ENCODE data around the gene FUS. TPM values are rescaled to one million over a fixed set of nuclear protein-coding genes. Genes with fewer than 3 reads are reported as not detected.

Gene FUS
- total and polyA plus RNA-seq, 2 of the 8 experiments (the other 6 are each of a cell fraction or from before 2014, with no cell fraction given) = 484 to 685 TPM

- no peak for TF ChIP-seq CHD7 (IDR thresholded peaks at IDR 0.05; ENCODE audit: insufficient replicate concordance, low read length)
- no peak for TF ChIP-seq EZH2 (IDR thresholded peaks at IDR 0.05; ENCODE audit: low read depth, low read length, severe bottlenecking)
- TF ChIP-seq GABPA (IDR thresholded peaks at IDR 0.05; ENCODE audit: borderline replicate concordance, insufficient read depth, low read length) = no peak
- 0 out of 2 replicates have a peak, but pooled peaks have one; percentile 37 for TF ChIP-seq E2F6 (IDR thresholded peaks at IDR 0.05)
- no peak for TF ChIP-seq MAFK (IDR thresholded peaks at IDR 0.05; ENCODE audit: low read depth, low read length)
- TF ChIP-seq JUND (IDR thresholded peaks at IDR 0.05; ENCODE audit: low read length) = 0 out of 2 replicates have a peak, but pooled peaks have one; percentile 18
- TF ChIP-seq CBX5 (IDR thresholded peaks at IDR 0.05; ENCODE audit: low read depth, low read length) = no peak
- TF ChIP-seq EGR1 (IDR thresholded peaks at IDR 0.05; ENCODE audit: borderline replicate concordance, low read depth, low read length) = peak; percentile 44; the same call in 1 of the 2 replicates
- no peak for TF ChIP-seq POLR2AphosphoS5 (IDR thresholded peaks at IDR 0.05; ENCODE audit: low read depth, low read length)
Observed at GRCh38 chr16:31215287-31216162, 35.6 kb downstream of the FUS start (continued).
